ENCODE measurements around the gene KERA. TPM values are rescaled to one million over a fixed set of nuclear protein-coding genes. Genes with fewer than 3 reads are reported as not detected.

The KERA gene
- total and polyA plus RNA-seq, 10 donors: not detected

DNA sequence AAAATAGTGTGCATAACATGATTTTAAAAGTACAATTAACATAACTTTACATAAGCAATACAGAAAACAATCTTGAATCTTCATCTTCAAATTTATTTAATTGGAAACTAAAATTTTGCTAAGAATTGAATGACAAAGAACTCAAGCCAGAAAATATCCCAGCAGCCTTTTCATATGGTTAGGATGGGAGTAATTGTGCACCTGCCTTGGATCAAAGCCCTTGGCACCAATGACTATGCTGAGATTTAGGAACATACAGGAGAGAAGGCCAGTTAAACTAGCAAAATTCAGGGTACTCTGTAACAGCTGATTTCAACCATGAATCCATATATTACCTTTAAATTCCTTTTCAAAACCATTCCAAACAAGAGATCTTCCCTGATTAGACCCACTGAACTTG is 5.8 kb downstream of the KERA start:
- intact Hi-C loops (cut with DNase I; ENCODE audit: low total_unique reads): no loop called here
- no peak for DNase-seq
- Histone ChIP-seq H3K27ac (no peak overlapping the region), H3K9me3 (no peaks in the 10 kb centered on the region), H3K4me3 (no peak overlapping the region), H3K27me3 (replicated peaks in 1 of 7) (no peaks in the 10 kb centered on the region), H3K4me1 (no peaks in the 10 kb centered on the region), H3K36me3 (no peaks in the 10 kb centered on the region)
- TF ChIP-seq POLR2A (IDR thresholded peaks at IDR 0.05) (no peak), POLR2AphosphoS5 (IDR thresholded peaks at IDR 0.05) (no peak), CTCF (IDR thresholded peaks at IDR 0.05 in 8 of 11, conservative IDR thresholded peaks at IDR 0.05 in 3 of 11) (no peak)

GRCh38 chr12:91044586-91044985 is 13.2 kb downstream of the KERA start:
- no peaks in the 10 kb centered on the region for H3K36me3 ChIP-seq
- H3K27me3 ChIP-seq (replicated peaks in 1 of 7): no peaks in the 10 kb centered on the region
- 87 to 95% (median 93%) methylated on average over 2 of the region's 2 CpGs for WGBS, 5 donors
- H3K4me1 ChIP-seq: no peaks in the 10 kb centered on the region
- TF ChIP-seq POLR2AphosphoS5 (IDR thresholded peaks at IDR 0.05) (no peak), CTCF (IDR thresholded peaks at IDR 0.05 in 8 of 11, conservative IDR thresholded peaks at IDR 0.05 in 3 of 11) (no peak), POLR2A (IDR thresholded peaks at IDR 0.05) (no peak)
- DNase-seq: no peak
- H3K9me3 ChIP-seq: no peaks in the 10 kb centered on the region
- no peak overlapping the region for H3K27ac ChIP-seq
- H3K4me3 ChIP-seq: no peak overlapping the region
- intact Hi-C loops (cut with DNase I; ENCODE audit: low total_unique reads): no loop called here

DNA sequence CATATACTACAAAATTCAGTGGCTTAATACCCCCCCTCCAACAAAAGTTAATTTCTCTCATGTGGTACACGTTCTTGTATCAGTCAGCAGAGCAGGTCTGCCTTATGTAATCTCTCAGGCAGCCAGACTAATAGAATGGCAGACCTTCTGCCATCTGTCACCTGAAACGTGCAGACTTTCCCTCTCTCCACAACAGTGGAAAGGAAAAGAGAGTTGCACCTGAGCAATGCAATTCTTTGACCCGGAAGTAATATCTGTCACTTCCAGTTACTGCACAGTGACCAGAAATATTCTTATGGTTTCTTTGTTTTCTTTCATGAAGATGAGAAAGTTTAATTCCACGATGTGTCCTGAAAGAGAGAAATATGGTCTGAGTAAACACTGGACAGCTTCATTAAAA is 14.4 kb downstream of the KERA start:
- H3K9me3 ChIP-seq: no peaks in the 10 kb centered on the region
- no peak for DNase-seq
- no peaks in the 10 kb centered on the region for H3K4me1 ChIP-seq
- H3K27ac ChIP-seq: no peak overlapping the region
- 63 to 80% (median 72%) methylated on average over 4 of the region's 4 CpGs for WGBS, 5 donors
- no peaks in the 10 kb centered on the region for H3K27me3 ChIP-seq (replicated peaks in 1 of 7)
- TF ChIP-seq POLR2AphosphoS5 (IDR thresholded peaks at IDR 0.05): no peak
- no peak for TF ChIP-seq CTCF (IDR thresholded peaks at IDR 0.05 in 8 of 11, conservative IDR thresholded peaks at IDR 0.05 in 3 of 11)
- no peak for TF ChIP-seq POLR2A (IDR thresholded peaks at IDR 0.05)
- H3K36me3 ChIP-seq: no peaks in the 10 kb centered on the region
- H3K4me3 ChIP-seq: no peak overlapping the region
- intact Hi-C loops (cut with DNase I; ENCODE audit: low total_unique reads): no loop called here

DNA sequence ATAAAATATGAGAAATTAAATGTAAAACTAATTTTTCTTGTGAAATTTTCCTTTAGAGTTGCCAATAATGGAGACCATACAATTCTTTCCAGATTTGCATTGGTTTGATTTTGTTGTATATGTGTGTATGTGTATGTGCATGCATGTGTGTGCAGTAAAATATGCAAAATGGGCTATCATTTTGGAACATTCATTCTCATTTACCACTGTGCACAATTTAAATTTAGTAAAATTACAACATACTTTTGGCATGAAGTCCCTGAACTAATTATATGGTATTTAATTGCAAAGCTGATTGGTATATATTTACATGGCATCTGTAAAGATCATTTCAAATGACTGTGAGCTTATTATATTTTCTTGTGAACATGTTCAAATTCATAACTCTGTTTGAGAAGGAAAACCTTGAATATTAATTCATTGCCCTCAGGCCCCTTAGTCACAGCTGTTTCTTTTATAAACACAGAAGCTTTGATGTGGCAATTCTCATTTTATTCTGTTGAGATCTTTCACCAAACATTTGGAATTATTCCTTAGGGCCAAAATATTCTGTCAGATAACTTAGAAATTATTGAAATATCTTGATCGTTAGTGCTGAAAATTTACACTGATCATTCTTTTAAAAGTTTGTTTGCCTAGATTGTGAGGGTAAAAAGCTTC is 17.6 kb downstream of the KERA start:
- no peak overlapping the region for H3K4me3 ChIP-seq
- no peak for TF ChIP-seq POLR2AphosphoS5 (IDR thresholded peaks at IDR 0.05)
- no peak for TF ChIP-seq POLR2A (IDR thresholded peaks at IDR 0.05)
- no peak for TF ChIP-seq CTCF (IDR thresholded peaks at IDR 0.05 in 8 of 11, conservative IDR thresholded peaks at IDR 0.05 in 3 of 11)
- no peaks in the 10 kb centered on the region for H3K27me3 ChIP-seq (replicated peaks in 1 of 7)
- H3K36me3 ChIP-seq: no peaks in the 10 kb centered on the region
- intact Hi-C loops (cut with DNase I; ENCODE audit: low total_unique reads): no loop called here
- H3K9me3 ChIP-seq: no peaks in the 10 kb centered on the region
- 58 to 84% (median 71%) methylated on average over 1 of the region's 1 CpG for WGBS, 5 donors
- no peak for DNase-seq
- H3K27ac ChIP-seq: no peak overlapping the region
- H3K4me1 ChIP-seq: no peaks in the 10 kb centered on the region
